Colonic mucosa (tissue), 4 donors: ENCODE measurements around the gene NT5C3A. TPM values are rescaled to one million over a fixed set of nuclear protein-coding genes. Genes with fewer than 3 reads are reported as not detected.

Source experiments
- DNase-seq: peaks from one replicate; pipeline ENCODE4 v3.0.0-alpha.2; 2020
- H3K27ac ChIP-seq: fragments of 200-600 bp; one replicate; pipeline ENCODE4 v1.8.0; 2021
- H3K27me3 ChIP-seq: fragments of 200-600 bp; one replicate; pipeline ENCODE4 v1.8.0; 2021
- H3K36me3 ChIP-seq: fragments of 200-600 bp; one replicate; pipeline ENCODE4 v1.8.0; 2021
- H3K4me1 ChIP-seq: fragments of 200-600 bp; one replicate; pipeline ENCODE4 v1.8.0; 2021; ENCODE audit warnings: mild to moderate bottlenecking
- H3K4me3 ChIP-seq: fragments of 200-600 bp; one replicate; pipeline ENCODE4 v1.8.0; 2021
- H3K9ac ChIP-seq, 2 donors: one replicate each; pipeline ENCODE4 v1.7.0; 2013; ENCODE audit warnings: control low read depth in 2 of 2, low read depth in 2 of 2, low read length in 2 of 2
- H3K9me3 ChIP-seq: fragments of 200-600 bp; one replicate; pipeline ENCODE4 v1.8.0; 2021
- CTCF ChIP-seq: fragments of 200-600 bp; IDR thresholded peaks from one replicate; pipeline ENCODE4 v1.8.0; 2022; ENCODE audit warnings: antibody characterized with exemption, mild to moderate bottlenecking
- intact Hi-C: fragments of 100-400 bp; cut with DNase I; formaldehyde crosslinking; loops from one replicate; pipeline ENCODE4 v1.14.1; 2022
- total RNA-seq, 2 donors: library from RNA; stranded (reverse); fragmentation: NEBNext Ultra II Directional in 1 of 2; extraction: Animal tissue kit (Norgen Biotek cat#: 25700) in 1 of 2; gene quantifications; one replicate each; pipeline ENCODE4 v1.2.1, GENCODE V29; 2021
- donor health status: healthy.
- donor health status: DM: no; HTN: no; CAD: no.
- donor health status: DM: no; HTN: no; CAD: no.

The NT5C3A gene
- total RNA-seq, 2 donors from 2014 or later: 53.9 to 104 TPM

- Histone ChIP-seq H3K27me3 (no peaks in the 10 kb centered on the region), H3K9ac (peak overlapping the region in 1 of 2 donors; percentile 72), H3K4me1 (peaks cover 7% of the 10 kb centered on the region), H3K4me3 (no peak overlapping the region), H3K9me3 (no peaks in the 10 kb centered on the region), H3K36me3 (no peaks in the 10 kb centered on the region), H3K27ac (peak overlapping the region; percentile 90)
- DNase-seq: peak; percentile 59
- TF ChIP-seq CTCF: peak; percentile 35
- intact Hi-C loops: no loop called here
These were observed 18.2 kb downstream of the NT5C3A start for GRCh38 chr7:33044401-33044718.

- DNase-seq: no peak
- intact Hi-C loops: no loop called here
- no peak overlapping the region for H3K4me3 ChIP-seq
- peak overlapping the region; percentile 90 for H3K27ac ChIP-seq
- H3K4me1 ChIP-seq: peaks cover 7% of the 10 kb centered on the region
- no peaks in the 10 kb centered on the region for H3K9me3 ChIP-seq
- TF ChIP-seq CTCF: no peak
- no peaks in the 10 kb centered on the region for H3K27me3 ChIP-seq
- peak overlapping the region in 1 of 2 donors; percentile 72 for H3K9ac ChIP-seq
- H3K36me3 ChIP-seq: no peaks in the 10 kb centered on the region
These were observed 18.8 kb downstream of the NT5C3A start for GRCh38 chr7:33043501-33044400.

- H3K4me3 ChIP-seq: no peak overlapping the region
- H3K4me1 ChIP-seq: peaks cover 10% of the 10 kb centered on the region
- intact Hi-C loops: no loop called here
These were observed 20.7 kb downstream of the NT5C3A start for GRCh38 chr7:33041631-33042428.

GRCh38 chr7:33040803-33041516 is 21.6 kb downstream of the NT5C3A start:
- peak overlapping the region in 1 of 2 donors; percentile 68 for H3K9ac ChIP-seq
- H3K27ac ChIP-seq: peak overlapping the region; percentile 71
- peak; percentile 85 for DNase-seq
- intact Hi-C loops: no loop called here
- no peaks in the 10 kb centered on the region for H3K27me3 ChIP-seq
- no peak for TF ChIP-seq CTCF
- peak overlapping the region; percentile 27 for H3K4me3 ChIP-seq
- H3K4me1 ChIP-seq: peaks cover 10% of the 10 kb centered on the region
- H3K9me3 ChIP-seq: no peaks in the 10 kb centered on the region
- H3K36me3 ChIP-seq: no peaks in the 10 kb centered on the region

More at GRCh38 chr7:33041631-33042428, 20.7 kb downstream of the NT5C3A start:
- no peak for TF ChIP-seq CTCF
- DNase-seq: no peak
- Histone ChIP-seq H3K9me3 (no peaks in the 10 kb centered on the region), H3K27ac (no peak overlapping the region), H3K9ac (no peak overlapping the region), H3K36me3 (no peaks in the 10 kb centered on the region), H3K27me3 (no peaks in the 10 kb centered on the region)

GRCh38 chr7:33039903-33040292 is 22.7 kb downstream of the NT5C3A start:
- Histone ChIP-seq H3K4me3 (peak overlapping the region; percentile 27), H3K9ac (peak overlapping the region in 1 of 2 donors; percentile 71), H3K36me3 (no peaks in the 10 kb centered on the region), H3K9me3 (no peaks in the 10 kb centered on the region), H3K27me3 (no peaks in the 10 kb centered on the region), H3K4me1 (peaks cover 10% of the 10 kb centered on the region), H3K27ac (peak overlapping the region; percentile 71)
- DNase-seq: no peak
- no peak for TF ChIP-seq CTCF
- intact Hi-C loops: no loop called here
